ENCODE results near the gene PGAM5. TPM values are rescaled to one million over a fixed set of nuclear protein-coding genes. Genes with fewer than 3 reads are reported as not detected.
A peak's percentile ranks its signal among the peaks of the same experiment; 100 is the strongest.

The PGAM5 gene
- total RNA-seq, 1 donor from 2014 or later = 80.3 TPM

- H3K36me3 ChIP-seq (ENCODE audit: control insufficient read depth, insufficient read depth, low read length) = peaks cover 2% of the 10 kb centered on the region
- no peaks in the 10 kb centered on the region for H3K27me3 ChIP-seq (ENCODE audit: control insufficient read depth, insufficient read depth, low read length)
- TF ChIP-seq CTCF (IDR thresholded peaks at IDR 0.05; ENCODE audit: insufficient read depth, low read length, severe bottlenecking) = no peak
- FAIRE-seq = no peak
- DNase-seq (ENCODE audit: low read depth) = no peak
- no peak overlapping the region for H3K4me3 ChIP-seq (ENCODE audit: low read depth, low read length)
Observed at GRCh38 chr12:132708150-132708549, 2.5 kb upstream of the PGAM5 start.

- DNase-seq (ENCODE audit: low read depth) (no peak), FAIRE-seq (no peak)
- no peak for TF ChIP-seq CTCF (IDR thresholded peaks at IDR 0.05; ENCODE audit: insufficient read depth, low read length, severe bottlenecking)
- Histone ChIP-seq H3K27me3 (ENCODE audit: control insufficient read depth, insufficient read depth, low read length) (no peaks in the 10 kb centered on the region), H3K36me3 (ENCODE audit: control insufficient read depth, insufficient read depth, low read length) (no peaks in the 10 kb centered on the region), H3K4me3 (ENCODE audit: low read depth, low read length) (peak overlapping the region; percentile 82)
Observed at GRCh38 chr12:132710043-132710404, 618 bp upstream of the PGAM5 start.

GRCh38 chr12:132711080-132711843 lies 620 bp downstream of the PGAM5 start:
- no peak for TF ChIP-seq CTCF (IDR thresholded peaks at IDR 0.05; ENCODE audit: insufficient read depth, low read length, severe bottlenecking)
- H3K36me3 ChIP-seq (ENCODE audit: control insufficient read depth, insufficient read depth, low read length) = no peaks in the 10 kb centered on the region
- no peak for FAIRE-seq
- no peak for DNase-seq (ENCODE audit: low read depth)
- no peaks in the 10 kb centered on the region for H3K27me3 ChIP-seq (ENCODE audit: control insufficient read depth, insufficient read depth, low read length)
- H3K4me3 ChIP-seq (ENCODE audit: low read depth, low read length) = peak overlapping the region; percentile 82

GRCh38 chr12:132713123-132713522 lies 2.5 kb downstream of the PGAM5 start:
- no peak for FAIRE-seq

GRCh38 chr12:132715874-132716273 lies 5.2 kb downstream of the PGAM5 start:
- DNase-seq (ENCODE audit: low read depth) = no peak
- FAIRE-seq = no peak
- no peak for TF ChIP-seq CTCF (IDR thresholded peaks at IDR 0.05; ENCODE audit: insufficient read depth, low read length, severe bottlenecking)
- Histone ChIP-seq H3K36me3 (ENCODE audit: control insufficient read depth, insufficient read depth, low read length) (peaks cover 16% of the 10 kb centered on the region), H3K4me3 (ENCODE audit: low read depth, low read length) (no peak overlapping the region), H3K27me3 (ENCODE audit: control insufficient read depth, insufficient read depth, low read length) (no peaks in the 10 kb centered on the region)

More at GRCh38 chr12:132713123-132713522, 2.5 kb downstream of the PGAM5 start:
- no peak for TF ChIP-seq CTCF (IDR thresholded peaks at IDR 0.05; ENCODE audit: insufficient read depth, low read length, severe bottlenecking)
- Histone ChIP-seq H3K36me3 (ENCODE audit: control insufficient read depth, insufficient read depth, low read length) (peaks cover 8% of the 10 kb centered on the region), H3K4me3 (ENCODE audit: low read depth, low read length) (no peak overlapping the region), H3K27me3 (ENCODE audit: control insufficient read depth, insufficient read depth, low read length) (no peaks in the 10 kb centered on the region)
- DNase-seq (ENCODE audit: low read depth) = peak; percentile 90

GRCh38 chr12:132716356-132716755 lies 5.7 kb downstream of the PGAM5 start:
- DNase-seq (ENCODE audit: low read depth) (no peak), FAIRE-seq (no peak)
- Histone ChIP-seq H3K27me3 (ENCODE audit: control insufficient read depth, insufficient read depth, low read length) (no peaks in the 10 kb centered on the region), H3K36me3 (ENCODE audit: control insufficient read depth, insufficient read depth, low read length) (peaks cover 17% of the 10 kb centered on the region), H3K4me3 (ENCODE audit: low read depth, low read length) (no peak overlapping the region)
- TF ChIP-seq CTCF (IDR thresholded peaks at IDR 0.05; ENCODE audit: insufficient read depth, low read length, severe bottlenecking) = no peak
